Gastroesophageal sphincter (tissue), 3 donors: Measurements from ENCODE around the gene UXS1.

Source experiments
- CTCF ChIP-seq, 4 experiments: fragments of 200-600 bp in 2 of 4; fragments of 450-650 bp in 2 of 4; sonication (generic) in 1 of 4; IDR thresholded peaks; one replicate each; pipeline ENCODE4 v1.5.1; 2017 to 2019; ENCODE audit warnings: antibody characterized with exemption in 4 of 4, mild to moderate bottlenecking in 2 of 4, moderate library complexity in 2 of 4
- POLR2A ChIP-seq, 2 donors: fragments of 450-650 bp; IDR thresholded peaks; one replicate each; pipeline ENCODE4 v1.6.1; 2017; ENCODE audit warnings: antibody characterized with exemption in 2 of 2, mild to moderate bottlenecking in 2 of 2, moderate library complexity in 1 of 2
- POLR2AphosphoS5 ChIP-seq: sonication (generic); formaldehyde crosslinking; IDR thresholded peaks from one replicate; pipeline ENCODE4 v1.6.1; 2017; ENCODE audit warnings: antibody characterized with exemption

GRCh38 chr2:106044859-106045258, 149.2 kb downstream of the UXS1 start:
- no peak for TF ChIP-seq CTCF (IDR thresholded peaks at IDR 0.05)
- no peak for TF ChIP-seq POLR2AphosphoS5
- TF ChIP-seq POLR2A (IDR thresholded peaks at IDR 0.05), result no peak
